Measurements from ENCODE around the gene SLC38A8.

DNA sequence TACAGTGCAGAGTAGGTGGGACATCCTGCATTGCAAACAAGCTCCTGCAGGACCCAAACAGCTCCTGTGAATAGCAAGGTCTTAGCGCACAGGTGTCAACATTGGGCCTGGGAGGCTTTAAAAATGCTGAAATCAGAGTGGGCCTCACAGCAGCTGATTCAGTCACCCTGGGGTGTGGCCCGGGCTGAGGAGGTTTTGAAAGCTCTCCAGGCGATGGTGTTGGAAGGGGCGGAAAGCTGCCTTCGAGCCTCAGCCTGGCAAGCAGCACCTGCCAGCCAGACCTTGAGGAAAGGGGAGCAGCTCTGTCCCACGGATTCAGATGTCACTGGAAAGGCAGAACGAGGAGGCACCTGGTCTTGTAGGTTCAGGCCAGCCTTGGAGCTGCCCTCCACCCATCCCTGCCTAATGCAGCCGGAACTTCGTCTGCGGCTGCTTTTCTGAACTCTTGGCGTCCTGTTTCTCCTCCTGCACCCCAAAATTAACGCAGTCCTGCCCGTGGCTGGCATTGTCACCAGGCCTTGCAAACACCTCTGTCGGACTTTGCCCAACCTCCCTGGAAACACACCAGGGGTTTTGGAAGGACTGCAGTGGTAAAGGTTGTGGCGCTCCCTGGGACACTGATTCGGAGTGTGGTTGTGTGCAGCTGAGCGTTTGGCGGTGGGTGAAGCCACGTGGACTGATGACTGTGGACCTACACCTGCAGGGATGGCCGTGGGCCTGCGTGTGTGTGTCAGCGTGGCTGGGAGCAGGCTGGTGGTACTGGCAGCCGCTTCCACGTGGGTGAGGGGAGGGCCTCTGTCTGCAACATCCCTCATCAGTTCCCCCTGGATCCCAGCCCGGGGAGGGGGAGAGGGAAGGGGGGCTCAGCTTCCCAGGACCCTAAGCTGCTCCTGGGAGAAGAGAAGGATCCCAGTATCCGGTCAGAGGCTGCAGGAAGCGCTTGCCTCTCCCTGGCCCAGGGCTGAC lies 71.1 kb downstream of the SLC38A8 start:
- TF ChIP-seq, protein P1, sequence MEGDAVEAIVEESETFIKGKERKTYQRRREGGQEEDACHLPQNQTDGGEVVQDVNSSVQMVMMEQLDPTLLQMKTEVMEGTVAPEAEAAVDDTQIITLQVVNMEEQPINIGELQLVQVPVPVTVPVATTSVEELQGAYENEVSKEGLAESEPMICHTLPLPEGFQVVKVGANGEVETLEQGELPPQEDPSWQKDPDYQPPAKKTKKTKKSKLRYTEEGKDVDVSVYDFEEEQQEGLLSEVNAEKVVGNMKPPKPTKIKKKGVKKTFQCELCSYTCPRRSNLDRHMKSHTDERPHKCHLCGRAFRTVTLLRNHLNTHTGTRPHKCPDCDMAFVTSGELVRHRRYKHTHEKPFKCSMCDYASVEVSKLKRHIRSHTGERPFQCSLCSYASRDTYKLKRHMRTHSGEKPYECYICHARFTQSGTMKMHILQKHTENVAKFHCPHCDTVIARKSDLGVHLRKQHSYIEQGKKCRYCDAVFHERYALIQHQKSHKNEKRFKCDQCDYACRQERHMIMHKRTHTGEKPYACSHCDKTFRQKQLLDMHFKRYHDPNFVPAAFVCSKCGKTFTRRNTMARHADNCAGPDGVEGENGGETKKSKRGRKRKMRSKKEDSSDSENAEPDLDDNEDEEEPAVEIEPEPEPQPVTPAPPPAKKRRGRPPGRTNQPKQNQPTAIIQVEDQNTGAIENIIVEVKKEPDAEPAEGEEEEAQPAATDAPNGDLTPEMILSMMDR (IDR thresholded peaks at IDR 0.05) = no peak
- TF ChIP-seq POLR2AphosphoS5 (IDR thresholded peaks at IDR 0.05) (no peak), POLR2A (IDR thresholded peaks at IDR 0.05) (no peak)
